H1 (cell line): ENCODE measurements around the gene FAM98C.
A peak's percentile ranks its signal among the peaks of the same experiment; 100 is the strongest.

Source experiments
- CBX8 ChIP-seq: fragments of 300-800, 300-1000 bp; sonication (generic); IDR thresholded peaks from 2 replicates; pipeline ENCODE4 v1.7.1; 2016; ENCODE audit warnings: low read depth, low read length, borderline replicate concordance
- CHD1 ChIP-seq: IDR thresholded peaks from 2 replicates; pipeline ENCODE4 v1.6.1; 2012; ENCODE audit warnings: low read depth, low read length, improper control_type of control experiment
- EP300 ChIP-seq, 2 experiments: IDR thresholded peaks; 1 replicate in 1 of 2; 2 replicates in 1 of 2; pipeline ENCODE4 v1.6.1; 2011 to 2012; ENCODE audit warnings: low read depth in 2 of 2, low read length in 2 of 2, mild to moderate bottlenecking in 2 of 2, borderline replicate concordance in 1 of 2, inconsistent platforms in 1 of 2, moderate library complexity in 1 of 2
- JUN ChIP-seq: IDR thresholded peaks from 2 replicates; pipeline ENCODE4 v1.6.1; 2011; ENCODE audit warnings: low read depth, mild to moderate bottlenecking, improper control_type of control experiment, low read length
- POLR2A ChIP-seq, 2 experiments: IDR thresholded peaks; 1 replicate in 1 of 2; 2 replicates in 1 of 2; pipeline ENCODE4 v1.6.1; 2011; ENCODE audit warnings: low read depth in 2 of 2, low read length in 2 of 2, mild to moderate bottlenecking in 2 of 2; ENCODE audit errors: control extremely low read depth in 1 of 2
- POLR2AphosphoS5 ChIP-seq: IDR thresholded peaks from 2 replicates; pipeline ENCODE4 v1.6.1; 2011; ENCODE audit warnings: low read depth, low read length
- RFX5 ChIP-seq: IDR thresholded peaks from 2 replicates; pipeline ENCODE4 v1.6.1; 2011; ENCODE audit warnings: low read depth, low read length, improper control_type of control experiment, borderline replicate concordance
- SP4 ChIP-seq: IDR thresholded peaks from 2 replicates; pipeline ENCODE4 v1.6.1; 2012; ENCODE audit warnings: low read length, inconsistent platforms
- TAF1 ChIP-seq: IDR thresholded peaks from 2 replicates; pipeline ENCODE4 v1.6.1; 2011; ENCODE audit warnings: mild to moderate bottlenecking, low read depth, low read length
- TEAD4 ChIP-seq: IDR thresholded peaks from 2 replicates; pipeline ENCODE4 v1.6.1; 2012; ENCODE audit warnings: low read depth, low read length, inconsistent platforms, mixed read lengths
- TF ChIP-seq, protein P1 (sequence below), 3 experiments: IDR thresholded peaks; 1 replicate in 2 of 3; 2 replicates in 1 of 3; pipeline versions ENCODE4 v1.5.1 to v1.6.1; 2011; ENCODE audit warnings: low read length in 3 of 3, mild to moderate bottlenecking in 3 of 3, inconsistent platforms in 2 of 3, low read depth in 1 of 3, moderate library complexity in 1 of 3; ENCODE audit not compliant: insufficient read depth in 1 of 3; ENCODE audit errors: control extremely low read depth in 1 of 3

DNA sequence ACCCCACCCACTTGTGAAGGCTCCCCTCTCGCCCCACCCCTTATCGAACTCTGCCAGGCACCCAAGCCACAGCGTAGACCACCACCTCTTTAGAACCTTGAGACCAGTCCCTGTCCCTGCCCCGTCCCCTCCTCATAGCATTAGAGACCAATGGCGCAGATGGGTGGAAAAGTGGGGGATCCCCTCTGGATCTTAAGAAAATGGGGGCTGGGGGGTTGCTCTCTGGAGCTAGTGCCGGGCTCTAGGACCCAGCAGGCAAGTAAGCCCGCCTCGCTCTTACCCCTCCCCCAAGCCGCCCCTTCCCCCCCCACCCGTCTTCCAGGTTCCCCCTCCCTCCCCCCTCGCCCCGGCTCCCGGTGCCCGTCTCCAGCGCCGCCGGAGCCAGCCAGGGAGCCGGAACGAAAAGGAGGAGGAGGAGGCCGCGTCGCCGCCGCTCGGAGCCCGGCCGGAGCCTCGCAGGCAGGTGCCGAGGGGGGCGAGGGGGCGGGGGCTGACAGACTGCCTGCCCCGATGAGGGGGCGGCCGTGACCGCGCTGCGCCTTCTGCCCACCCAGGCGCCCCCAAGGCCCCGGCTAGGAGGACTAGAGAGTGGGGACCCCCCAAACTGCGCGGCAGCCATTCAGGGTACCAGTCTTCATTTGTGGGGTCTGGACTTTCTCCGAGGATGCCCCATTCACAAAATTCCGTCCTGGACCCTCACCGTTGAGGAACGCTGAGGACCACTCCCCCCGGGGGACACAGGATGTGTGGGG lies 14.4 kb upstream of the FAM98C start, which contains the start of gene SPRED3:
- TF ChIP-seq EP300 (IDR thresholded peaks at IDR 0.05; ENCODE audit: borderline replicate concordance in 1 of 2, low read depth in 2 of 2, low read length in 2 of 2) (no peak), POLR2A (IDR thresholded peaks at IDR 0.05; ENCODE audit: control extremely low read depth in 1 of 2, low read depth in 2 of 2, low read length in 2 of 2) (peak in 1 of 2 experiments; percentile 37; a peak in 1 of 3 replicates), RFX5 (no peak), TAF1 (peak; percentile 12; the same call in 1 of the 2 replicates), SP4 (no peak; the same call in 1 of the 2 replicates), JUN (no peak), CBX8 (no peak), TEAD4 (no peak), POLR2AphosphoS5 (0 out of 2 replicates have a peak, but pooled peaks have one; percentile 3), CHD1 (no peak)
- TF ChIP-seq, protein P1, sequence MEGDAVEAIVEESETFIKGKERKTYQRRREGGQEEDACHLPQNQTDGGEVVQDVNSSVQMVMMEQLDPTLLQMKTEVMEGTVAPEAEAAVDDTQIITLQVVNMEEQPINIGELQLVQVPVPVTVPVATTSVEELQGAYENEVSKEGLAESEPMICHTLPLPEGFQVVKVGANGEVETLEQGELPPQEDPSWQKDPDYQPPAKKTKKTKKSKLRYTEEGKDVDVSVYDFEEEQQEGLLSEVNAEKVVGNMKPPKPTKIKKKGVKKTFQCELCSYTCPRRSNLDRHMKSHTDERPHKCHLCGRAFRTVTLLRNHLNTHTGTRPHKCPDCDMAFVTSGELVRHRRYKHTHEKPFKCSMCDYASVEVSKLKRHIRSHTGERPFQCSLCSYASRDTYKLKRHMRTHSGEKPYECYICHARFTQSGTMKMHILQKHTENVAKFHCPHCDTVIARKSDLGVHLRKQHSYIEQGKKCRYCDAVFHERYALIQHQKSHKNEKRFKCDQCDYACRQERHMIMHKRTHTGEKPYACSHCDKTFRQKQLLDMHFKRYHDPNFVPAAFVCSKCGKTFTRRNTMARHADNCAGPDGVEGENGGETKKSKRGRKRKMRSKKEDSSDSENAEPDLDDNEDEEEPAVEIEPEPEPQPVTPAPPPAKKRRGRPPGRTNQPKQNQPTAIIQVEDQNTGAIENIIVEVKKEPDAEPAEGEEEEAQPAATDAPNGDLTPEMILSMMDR (IDR thresholded peaks at IDR 0.05; ENCODE audit: control extremely low read depth in 1 of 3, insufficient read depth in 1 of 3, low read depth in 1 of 3, low read length in 3 of 3) = no peak
